Transverse colon (tissue), 4 donors: Measurements from ENCODE around the gene ZNF280B. TPM values are rescaled to one million over a fixed set of nuclear protein-coding genes. Genes with fewer than 3 reads are reported as not detected.

Experiments
- DNase-seq: peaks from one replicate; pipeline ENCODE4 v3.0.0-alpha.2; 2019
- H3K27ac ChIP-seq, 4 donors: fragments of 200-600 bp; sonication (generic); 2 replicates each; pipeline ENCODE4 v1.5.1; 2016 to 2018; ENCODE audit warnings: inconsistent platforms in 4 of 4
- H3K27me3 ChIP-seq: fragments of 200-600 bp; sonication (generic); 2 replicates; pipeline ENCODE4 v1.5.1; 2017; ENCODE audit warnings: inconsistent platforms
- H3K36me3 ChIP-seq, 4 donors: fragments of 200-600 bp; sonication (generic); 2 replicates each; pipeline ENCODE4 v1.5.1; 2017 to 2019; ENCODE audit warnings: inconsistent platforms in 4 of 4
- H3K4me1 ChIP-seq, 4 donors: fragments of 200-600 bp; sonication (generic); 2 replicates each; pipeline ENCODE4 v1.5.1; 2017 to 2020; ENCODE audit warnings: inconsistent platforms in 4 of 4
- H3K4me3 ChIP-seq, 4 donors: fragments of 200-600 bp; sonication (generic); 1 replicate in 1 of 4; 2 replicates in 3 of 4; pipeline versions ENCODE4 v1.5.1 to v1.6.1; 2017 to 2019; ENCODE audit warnings: inconsistent platforms in 4 of 4
- H3K9me3 ChIP-seq, 2 donors: fragments of 200-600 bp; sonication (generic); 2 replicates each; pipeline ENCODE4 v1.5.1; 2017 to 2019; ENCODE audit warnings: inconsistent platforms in 2 of 2
- EP300 ChIP-seq: sonication (generic); formaldehyde crosslinking; IDR thresholded peaks from one replicate; pipeline ENCODE4 v1.6.1; 2017; ENCODE audit warnings: antibody characterized with exemption, low read depth
- POLR2A ChIP-seq: fragments of 450-650 bp; IDR thresholded peaks from one replicate; pipeline ENCODE4 v1.6.1; 2016; ENCODE audit warnings: antibody characterized with exemption, mild to moderate bottlenecking, moderate library complexity
- POLR2AphosphoS5 ChIP-seq, 3 donors: sonication (generic); formaldehyde crosslinking; IDR thresholded peaks; one replicate each; pipeline ENCODE4 v1.6.1; 2016; ENCODE audit warnings: antibody characterized with exemption in 3 of 3
- WGBS, 2 donors: methylation state at CpG; one replicate each; pipeline ENCODE4 v1.1.5; 2018; ENCODE audit warnings: low coverage in 1 of 2; 5-methylcytosine and 5-hydroxymethylcytosine counted together
- in situ Hi-C, 4 donors: fragments of 200-750 bp; cut with MboI; loops; one replicate each; pipeline versions ENCODE4 v1.15.0 to v1.15.1; 2017; ENCODE audit warnings: low sequenced_read_pairs in 3 of 4, low pct_ligation_motif_present in 1 of 4, low pct_unique_long_range_greater_than_20kb in 1 of 4
- intact Hi-C: fragments of 100-400 bp; cut with DNase I; formaldehyde crosslinking; loops from one replicate; pipeline ENCODE4 v1.15.1; 2023; ENCODE audit warnings: low total_unique reads
- total RNA-seq, 4 donors: library from RNA; depleted of rRNA; stranded (reverse); fragments of >200 nt; gene quantifications; one replicate each; pipeline ENCODE4 v1.1.0, GENCODE V29; 2016
- TF ChIP-seq, protein P1 (sequence below), 5 experiments: fragments of 200-600 bp in 3 of 5; fragments of 450-650 bp in 2 of 5; sonication (generic) in 3 of 5; IDR thresholded peaks; 1 replicate in 2 of 5; 2 replicates in 3 of 5; pipeline ENCODE4 v1.5.1; 2016 to 2017; ENCODE audit warnings: antibody characterized with exemption in 5 of 5, inconsistent platforms in 3 of 5, mild to moderate bottlenecking in 2 of 5, moderate library complexity in 1 of 5

ZNF280B gene
- total RNA-seq, 4 donors from 2014 or later = 0.41 to 0.79 (median 0.60) TPM; not detected in 1

DNA sequence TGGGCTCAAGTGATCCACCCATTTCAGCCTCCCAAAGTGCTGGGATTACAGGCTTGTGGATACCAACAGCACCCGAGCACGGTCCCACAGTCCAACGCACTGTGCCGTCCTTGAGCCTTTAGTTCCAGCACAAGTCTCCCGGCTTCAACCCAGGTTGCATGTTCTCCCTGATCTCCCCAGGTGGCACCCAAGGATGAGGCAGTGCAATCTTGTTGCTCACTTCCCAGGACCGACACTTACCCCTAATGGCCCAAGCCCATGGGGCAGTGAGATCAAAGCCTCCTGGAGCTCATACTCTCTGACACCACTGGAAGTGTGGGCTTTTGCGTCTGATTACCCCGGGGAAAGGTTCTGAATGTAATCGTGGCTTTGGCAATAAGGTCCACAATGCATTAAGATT, 47.1 kb upstream of the ZNF280B start:
- Histone ChIP-seq H3K9me3 (no peaks in the 10 kb centered on the region), H3K36me3 (no peaks in the 10 kb centered on the region), H3K4me1 (no peaks in the 10 kb centered on the region), H3K27ac (no peak overlapping the region), H3K4me3 (no peak overlapping the region), H3K27me3 (no peaks in the 10 kb centered on the region)
- DNase-seq = no peak
- TF ChIP-seq, protein P1, sequence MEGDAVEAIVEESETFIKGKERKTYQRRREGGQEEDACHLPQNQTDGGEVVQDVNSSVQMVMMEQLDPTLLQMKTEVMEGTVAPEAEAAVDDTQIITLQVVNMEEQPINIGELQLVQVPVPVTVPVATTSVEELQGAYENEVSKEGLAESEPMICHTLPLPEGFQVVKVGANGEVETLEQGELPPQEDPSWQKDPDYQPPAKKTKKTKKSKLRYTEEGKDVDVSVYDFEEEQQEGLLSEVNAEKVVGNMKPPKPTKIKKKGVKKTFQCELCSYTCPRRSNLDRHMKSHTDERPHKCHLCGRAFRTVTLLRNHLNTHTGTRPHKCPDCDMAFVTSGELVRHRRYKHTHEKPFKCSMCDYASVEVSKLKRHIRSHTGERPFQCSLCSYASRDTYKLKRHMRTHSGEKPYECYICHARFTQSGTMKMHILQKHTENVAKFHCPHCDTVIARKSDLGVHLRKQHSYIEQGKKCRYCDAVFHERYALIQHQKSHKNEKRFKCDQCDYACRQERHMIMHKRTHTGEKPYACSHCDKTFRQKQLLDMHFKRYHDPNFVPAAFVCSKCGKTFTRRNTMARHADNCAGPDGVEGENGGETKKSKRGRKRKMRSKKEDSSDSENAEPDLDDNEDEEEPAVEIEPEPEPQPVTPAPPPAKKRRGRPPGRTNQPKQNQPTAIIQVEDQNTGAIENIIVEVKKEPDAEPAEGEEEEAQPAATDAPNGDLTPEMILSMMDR (IDR thresholded peaks at IDR 0.05) = no peak
- TF ChIP-seq EP300 (no peak), POLR2A (no peak), POLR2AphosphoS5 (IDR thresholded peaks at IDR 0.05) (no peak)
- in situ Hi-C loops (no loop called here), intact Hi-C loops (no loop called here)
- 89 to 96% methylated on average over 4 to 9 of the region's 9 CpGs for WGBS, 2 donors

DNA sequence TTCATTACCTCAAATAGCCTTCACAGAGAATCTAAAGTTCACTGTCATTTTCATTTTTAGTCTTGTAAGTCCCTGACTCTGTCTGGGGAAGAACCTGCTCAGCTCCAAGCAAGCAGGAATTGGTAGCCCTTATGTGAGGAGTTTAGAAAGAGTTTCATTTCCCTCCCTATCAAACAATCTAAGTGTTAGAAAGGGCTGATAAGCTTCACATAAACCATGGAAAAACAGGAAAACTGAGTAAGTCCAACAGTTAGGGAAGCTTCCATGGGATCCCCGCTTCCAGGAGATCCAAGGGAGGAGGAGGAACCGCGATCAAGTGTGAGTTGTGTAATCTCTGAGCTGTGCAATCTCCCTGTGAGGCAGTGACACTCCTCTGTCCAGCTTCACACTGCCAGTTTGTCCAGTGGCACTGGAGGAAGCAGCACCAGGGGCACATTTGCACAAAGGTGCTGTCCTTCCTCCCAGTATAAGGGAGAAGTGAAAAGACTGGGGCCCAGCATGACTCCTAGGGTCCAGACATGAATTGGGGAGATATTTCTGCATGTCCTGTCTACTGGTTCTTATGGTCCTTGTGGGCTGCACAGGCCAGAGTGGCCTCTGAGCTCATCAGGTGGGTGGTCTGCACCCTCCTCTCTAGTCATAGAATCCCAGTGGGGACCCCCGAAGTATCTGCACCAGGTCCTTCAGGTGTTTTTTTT, 46.2 kb upstream of the ZNF280B start:
- H3K9me3 ChIP-seq = no peaks in the 10 kb centered on the region
- 85 to 100% methylated on average over 1 to 4 of the region's 4 CpGs for WGBS, 2 donors

DNA sequence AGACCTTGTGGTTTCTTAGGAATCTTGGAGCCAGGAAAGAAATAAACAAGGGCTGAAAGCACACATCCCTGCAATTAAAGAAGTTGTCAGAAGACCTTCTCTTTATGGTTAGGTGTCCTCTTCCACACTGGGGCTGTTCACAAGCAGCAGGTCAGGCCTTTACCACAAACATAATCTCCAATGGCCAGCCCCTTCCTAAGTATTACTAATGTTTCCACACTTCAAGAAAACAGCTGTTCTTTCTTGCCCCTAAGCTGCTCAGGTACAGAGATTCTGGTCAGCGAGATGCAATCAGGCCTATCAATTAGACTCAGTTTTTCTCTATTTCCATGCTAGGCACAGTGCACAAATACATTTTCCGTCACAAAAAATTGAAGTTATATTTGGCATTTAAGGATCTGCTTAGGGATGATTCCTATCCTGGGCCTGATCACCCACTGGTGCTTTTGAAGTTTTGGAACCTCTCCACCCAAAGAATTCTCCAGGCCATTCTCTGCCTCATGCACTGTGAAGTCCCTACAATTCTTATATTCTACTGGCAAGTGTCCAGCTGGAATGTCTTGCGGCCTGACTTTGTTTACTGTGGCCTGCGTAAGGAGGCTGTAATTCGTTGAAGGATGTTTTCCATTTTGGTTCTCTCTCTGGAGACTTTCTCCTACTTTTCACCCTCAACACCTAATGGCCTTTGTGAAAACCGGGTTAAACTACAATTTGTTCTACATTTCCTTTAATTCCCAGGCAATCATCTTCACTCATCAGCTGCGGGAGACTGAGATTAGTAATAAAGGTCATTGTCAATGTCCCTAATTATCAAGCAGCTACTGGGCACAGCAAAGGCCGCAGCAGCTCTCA, 45.4 kb upstream of the ZNF280B start:
- no peaks in the 10 kb centered on the region for H3K9me3 ChIP-seq
- no peak overlapping the region for H3K27ac ChIP-seq
- no peaks in the 10 kb centered on the region for H3K36me3 ChIP-seq
- 52 to 74% methylated on average over 3 to 8 of the region's 8 CpGs for WGBS, 2 donors
- in situ Hi-C loops = no loop called here
- TF ChIP-seq POLR2A (no peak), EP300 (no peak), POLR2AphosphoS5 (IDR thresholded peaks at IDR 0.05) (no peak)
- TF ChIP-seq, protein P1 (IDR thresholded peaks at IDR 0.05) = no peak
- no peaks in the 10 kb centered on the region for H3K4me1 ChIP-seq
- H3K27me3 ChIP-seq = no peaks in the 10 kb centered on the region
- intact Hi-C loops = no loop called here
- no peak overlapping the region for H3K4me3 ChIP-seq
- no peak for DNase-seq

More for the DNA sequence above, 46.2 kb upstream of the ZNF280B start:
- no peaks in the 10 kb centered on the region for H3K27me3 ChIP-seq
- in situ Hi-C loops (no loop called here), intact Hi-C loops (no loop called here)
- H3K36me3 ChIP-seq = no peaks in the 10 kb centered on the region
- TF ChIP-seq POLR2AphosphoS5 (IDR thresholded peaks at IDR 0.05) (no peak), POLR2A (no peak), EP300 (no peak)
- TF ChIP-seq, protein P1 (IDR thresholded peaks at IDR 0.05) = no peak
- no peak overlapping the region for H3K4me3 ChIP-seq
- no peak overlapping the region for H3K27ac ChIP-seq
- no peak for DNase-seq
- no peaks in the 10 kb centered on the region for H3K4me1 ChIP-seq

DNA sequence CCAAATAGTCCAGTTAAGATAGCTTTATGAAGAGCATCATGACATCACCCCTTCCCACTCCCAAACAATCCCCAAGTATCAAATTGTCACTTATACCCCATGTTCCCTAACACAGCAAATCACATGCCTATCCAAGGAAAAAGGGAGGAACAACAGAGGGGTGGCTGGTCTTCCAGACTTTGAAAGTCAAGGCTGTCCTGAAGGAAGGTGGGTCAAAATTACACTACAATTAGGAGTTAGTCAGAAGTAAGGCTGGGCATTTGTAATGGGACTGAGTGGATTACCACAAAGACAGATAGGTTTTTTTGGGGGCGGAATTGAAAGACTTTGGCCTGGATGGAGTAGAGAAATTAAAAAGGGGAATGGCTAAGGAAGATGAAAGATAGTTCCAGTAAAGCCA, 44.6 kb upstream of the ZNF280B start:
- Histone ChIP-seq H3K9me3 (no peaks in the 10 kb centered on the region), H3K27ac (no peak overlapping the region), H3K36me3 (no peaks in the 10 kb centered on the region), H3K27me3 (no peaks in the 10 kb centered on the region), H3K4me3 (no peak overlapping the region), H3K4me1 (no peaks in the 10 kb centered on the region)
- no peak for DNase-seq
- in situ Hi-C loops = no loop called here
- TF ChIP-seq POLR2AphosphoS5 (IDR thresholded peaks at IDR 0.05) (no peak), POLR2A (no peak), EP300 (no peak)
- TF ChIP-seq, protein P1 (IDR thresholded peaks at IDR 0.05) = no peak
- WGBS, 2 donors = 96% methylated on average over 1 of the region's 1 CpG; no CpG with 5 or more reads in 1 of the 2 donors
- intact Hi-C loops = no loop called here
